GM18517 (cell line): Measurements from ENCODE around the gene LUC7L.
"Not testable (repeated sequence)": the region's sequence is repeated elsewhere in the genome, so short reads cannot be mapped to it uniquely, and the experiment has no call there.

Experiments used
- ATAC-seq: cut with Tn5 transposase; IDR thresholded peaks from one replicate; pipeline ENCODE4 v1.9.1; 2021; ENCODE audit warnings: mild to moderate bottlenecking, moderate library complexity; ENCODE audit not compliant: unreplicated experiment

The LUC7L gene

DNA sequence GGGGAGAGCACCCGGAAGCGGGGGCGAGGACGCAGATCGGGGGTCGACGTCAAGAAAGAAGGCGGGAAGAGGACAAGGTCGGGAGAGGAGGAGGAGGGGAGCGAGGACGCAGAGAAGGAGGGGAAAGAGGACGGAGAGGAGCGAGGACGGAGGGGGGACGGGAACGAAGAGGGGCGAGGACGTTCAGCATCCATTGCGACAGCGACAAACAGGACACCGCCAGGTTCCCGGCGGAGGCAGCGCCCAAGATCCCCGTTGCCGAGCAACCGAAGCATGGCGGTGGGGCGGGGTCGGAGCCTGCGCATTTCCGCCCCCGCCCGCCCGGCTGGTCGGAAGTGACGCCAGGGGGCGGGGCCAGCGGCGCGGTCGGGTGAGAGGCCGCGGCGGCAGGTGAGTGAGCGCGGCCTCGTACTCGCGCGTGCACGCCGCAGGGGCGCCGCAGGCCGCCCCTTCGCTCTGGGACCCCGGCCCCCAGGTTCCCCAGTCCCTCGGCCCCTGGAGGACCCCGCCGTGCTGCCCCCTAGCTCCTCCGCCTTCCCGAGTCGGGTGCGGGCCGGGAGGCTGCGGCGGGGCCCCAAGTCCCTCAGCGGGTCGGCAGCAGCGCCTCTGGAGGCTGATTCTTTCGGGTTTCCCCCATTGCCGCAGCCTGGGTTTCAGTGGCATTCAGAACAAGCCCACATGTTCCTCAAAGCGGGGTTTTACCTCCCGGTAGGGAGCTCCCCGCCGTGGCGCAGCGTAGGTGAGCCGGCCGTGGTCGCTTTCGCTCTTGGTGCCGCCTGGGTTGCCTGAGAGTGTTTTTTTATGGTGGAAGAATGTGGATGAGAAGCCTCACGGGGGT lies 5.4 kb upstream of the LUC7L start, which contains the start of gene FAM234A:
Gene FAM234A (plus strand): TSS at position 354 of the 838 bp plus-strand sequence. CDS start 19,593 bp downstream, outside the sequence.
- ATAC-seq: peak; percentile 85

DNA sequence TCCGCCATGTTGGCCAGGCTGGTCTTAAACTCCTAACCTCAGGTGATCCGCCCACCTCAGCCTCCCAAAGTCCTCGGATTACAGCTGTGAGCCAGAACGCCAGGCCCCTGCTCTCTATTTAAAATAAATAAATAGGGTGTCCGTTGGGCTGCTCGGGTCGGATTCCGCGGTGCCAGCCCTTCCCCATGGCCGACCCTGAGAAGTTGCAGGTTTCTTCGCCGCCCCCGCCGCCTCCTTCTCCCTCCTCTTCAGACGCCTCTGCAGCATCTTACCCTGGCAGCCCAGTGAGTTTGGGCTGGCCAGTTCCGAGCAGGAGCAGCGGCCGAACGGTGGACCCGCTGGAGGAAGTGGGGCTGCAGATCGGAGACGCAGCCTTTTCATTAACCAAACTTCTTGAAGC lies 1.7 kb upstream of the LUC7L start:
- no peak for ATAC-seq

GRCh38 chr16:230351-230750 lies 1.1 kb upstream of the LUC7L start:
- ATAC-seq: not testable (repeated sequence)

GRCh38 chr16:229731-230281 lies 557 bp upstream of the LUC7L start:
- no peak for ATAC-seq

GRCh38 chr16:228151-228851 lies 948 bp downstream of the LUC7L start:
- ATAC-seq: no peak

GRCh38 chr16:220021-220420 lies 9.2 kb downstream of the LUC7L start:
- ATAC-seq: no peak

GRCh38 chr16:212999-213398 lies 16.2 kb downstream of the LUC7L start:
- no peak for ATAC-seq

DNA sequence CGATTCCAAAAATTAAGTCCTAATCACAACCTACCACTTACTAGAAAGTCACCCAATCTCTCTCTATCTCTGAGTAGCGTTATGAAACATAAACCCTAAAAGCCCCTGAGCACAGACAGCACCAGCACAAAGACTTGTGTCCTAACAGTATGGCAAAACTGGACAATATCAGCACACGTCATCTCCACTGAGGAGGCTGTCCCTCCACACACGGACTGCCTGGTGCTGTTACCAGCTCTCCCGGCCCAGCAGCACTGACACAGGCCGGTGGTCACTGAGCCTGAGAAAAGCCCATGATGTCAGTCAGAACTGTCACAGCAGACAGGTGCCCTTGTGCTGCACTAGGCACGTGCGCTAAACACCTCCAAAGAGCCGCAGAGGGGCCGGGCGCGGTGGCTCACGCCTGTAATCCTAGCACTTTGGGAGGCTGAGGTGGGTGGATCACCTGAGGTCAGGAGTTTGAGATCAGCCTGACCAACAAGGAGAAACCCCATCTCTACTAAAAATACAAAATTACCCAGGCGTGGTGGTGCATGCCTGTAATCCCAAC lies 17.5 kb downstream of the LUC7L start:
- ATAC-seq: not testable (repeated sequence)

- ATAC-seq: not testable (repeated sequence)
Observed at GRCh38 chr16:209359-209758, 19.9 kb downstream of the LUC7L start.

DNA sequence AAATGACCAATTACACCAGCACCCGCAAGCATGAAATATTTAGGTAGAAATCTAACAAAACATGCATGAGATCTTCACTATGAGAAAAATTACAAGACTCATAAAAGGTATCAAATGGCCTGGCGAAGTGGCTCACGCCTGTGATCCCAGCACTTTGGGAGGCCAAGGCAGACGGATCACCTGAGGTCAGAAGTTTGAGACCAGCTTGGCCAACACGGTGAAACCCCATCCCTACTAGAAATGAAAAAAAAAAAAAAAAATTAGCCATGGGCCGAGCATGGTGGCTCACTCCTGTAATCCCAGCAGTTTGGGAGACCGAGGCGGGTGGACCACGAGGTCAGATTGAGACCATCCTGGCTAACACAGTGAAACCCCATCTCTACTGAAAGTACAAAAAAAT lies 25.2 kb downstream of the LUC7L start:
- ATAC-seq: not testable (repeated sequence)

DNA sequence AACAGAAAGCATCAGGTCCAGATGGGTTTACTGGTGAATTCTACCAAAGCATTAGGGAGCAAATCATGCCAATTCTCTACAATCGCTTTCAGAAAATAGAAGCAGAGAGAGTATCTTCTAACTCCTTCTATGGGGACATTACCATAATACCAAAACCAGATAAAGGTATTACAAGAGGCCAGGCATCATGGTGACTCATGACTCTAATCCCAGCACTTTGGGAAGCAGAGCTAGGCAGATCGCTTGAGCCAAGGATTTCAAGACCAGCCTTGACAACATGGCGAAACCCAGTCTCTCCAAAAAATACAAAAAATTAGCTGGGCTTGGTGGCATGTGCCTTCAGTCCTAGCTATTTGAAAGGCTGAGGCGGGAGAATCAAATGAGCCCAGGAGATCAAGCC lies 26.0 kb downstream of the LUC7L start:
- no peak for ATAC-seq

- no peak for ATAC-seq
Observed at GRCh38 chr16:200388-200787, 28.9 kb downstream of the LUC7L start.

DNA sequence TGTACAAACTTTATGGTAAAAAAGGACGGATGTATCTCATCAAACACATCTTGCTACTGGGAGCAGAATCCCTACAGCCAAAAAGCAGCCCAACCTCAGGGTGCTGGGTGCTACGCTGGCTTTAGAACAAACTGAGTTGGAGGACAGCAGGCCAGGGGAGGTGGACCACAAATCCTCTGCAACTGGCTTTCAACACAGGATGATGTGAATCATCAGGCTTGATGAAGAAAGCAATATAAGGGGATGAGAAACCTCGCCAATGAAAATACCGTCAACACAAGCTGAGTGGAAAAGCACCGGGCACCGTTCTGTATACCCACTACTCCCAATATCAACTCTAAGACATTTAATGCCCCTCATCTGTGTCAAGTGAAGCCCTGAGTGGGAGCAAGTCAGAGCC lies 34.7 kb downstream of the LUC7L start:
- no peak for ATAC-seq

- no peak for ATAC-seq
Observed at GRCh38 chr16:193441-193840, 35.8 kb downstream of the LUC7L start.

- no peak for ATAC-seq
Observed at GRCh38 chr16:192686-193085, 36.6 kb downstream of the LUC7L start.

- ATAC-seq: no peak
Observed at GRCh38 chr16:191831-192230, 37.4 kb downstream of the LUC7L start.

DNA sequence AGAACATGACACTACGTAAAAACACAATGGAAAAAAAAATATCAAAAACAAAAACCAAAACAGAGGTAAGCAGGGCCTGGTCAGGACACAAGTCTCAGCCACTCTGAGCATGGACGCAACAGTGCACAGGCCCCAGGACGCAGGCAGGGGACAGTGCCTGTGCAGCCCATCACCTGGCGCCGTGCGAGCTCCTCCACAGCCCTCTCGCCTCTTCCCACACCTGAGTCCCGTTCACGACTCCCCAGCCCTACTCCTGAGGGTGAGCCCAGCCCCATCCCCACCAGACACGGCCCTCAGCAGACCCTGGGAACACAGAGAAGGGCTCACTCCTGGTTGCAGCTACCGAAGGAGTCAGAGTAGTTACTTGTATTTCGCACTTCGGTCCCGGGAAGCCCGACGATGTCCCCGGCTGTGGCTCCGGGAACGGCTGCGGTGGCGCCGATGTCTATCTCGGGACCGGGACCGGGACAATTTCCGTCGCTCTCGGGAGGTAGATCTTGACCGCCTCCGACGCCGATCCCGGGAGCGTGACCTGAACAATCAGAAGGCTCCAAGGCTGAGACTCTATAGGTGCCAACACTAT lies 39.6 kb downstream of the LUC7L start:
- ATAC-seq: no peak

DNA sequence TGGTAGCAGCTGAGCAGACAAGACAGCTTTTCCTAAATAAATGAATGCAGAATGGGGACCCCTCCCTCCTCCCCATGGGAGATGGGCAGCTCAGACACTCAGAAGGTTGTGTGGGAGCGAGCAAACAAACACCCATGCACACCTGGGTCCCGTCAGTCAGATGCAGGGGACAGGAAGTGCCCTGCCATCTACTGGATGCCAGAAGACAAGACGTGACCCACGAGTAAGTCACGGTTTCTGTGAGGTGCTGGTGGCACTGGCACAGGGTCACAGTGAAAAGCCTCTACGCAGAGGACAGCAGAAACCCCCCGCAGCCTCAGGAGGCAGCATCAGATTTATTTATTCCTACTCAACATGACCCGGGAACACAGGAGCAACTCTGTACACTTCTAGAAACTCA lies 40.6 kb downstream of the LUC7L start:
- no peak for ATAC-seq

DNA sequence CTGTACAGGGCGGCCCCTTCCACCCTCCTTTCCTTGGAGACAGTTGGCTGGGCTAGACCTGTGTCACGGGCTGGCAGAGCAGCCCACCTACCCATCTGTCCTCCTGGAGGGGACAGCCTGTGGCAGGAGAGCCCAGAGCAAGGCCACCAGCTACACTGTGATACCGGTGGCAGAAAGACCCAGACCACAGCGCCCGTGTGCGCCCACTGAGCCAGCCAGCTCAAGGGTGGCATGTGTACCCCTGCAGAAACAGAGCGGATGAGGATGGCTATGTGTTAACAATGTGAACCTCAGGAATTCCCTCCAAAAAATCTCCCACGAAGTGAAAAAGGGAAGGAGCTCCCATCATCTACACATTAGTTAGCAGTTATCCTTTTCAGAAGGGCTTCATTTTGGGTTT lies 41.9 kb downstream of the LUC7L start:
- ATAC-seq: no peak

GRCh38 chr16:185691-186090 lies 43.6 kb downstream of the LUC7L start:
- no peak for ATAC-seq

DNA sequence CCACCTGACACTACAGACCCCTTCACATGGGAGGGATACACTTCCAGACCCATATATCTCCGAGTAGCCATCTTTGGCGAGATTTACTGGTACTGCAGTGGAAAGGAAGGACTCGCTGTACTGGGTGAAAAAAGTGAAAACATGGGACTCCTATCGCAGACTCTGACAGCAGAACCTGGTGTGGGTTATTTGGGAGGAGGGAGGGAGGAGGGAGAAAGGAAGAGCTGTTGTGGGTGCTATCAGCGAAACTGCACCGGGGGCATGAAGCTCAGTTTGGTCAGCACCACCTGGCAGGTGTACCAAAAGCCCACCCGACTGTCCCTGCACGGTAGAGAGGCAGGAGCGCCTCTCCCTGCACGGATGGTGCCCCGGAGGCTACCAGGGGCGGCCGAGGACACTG lies 44.0 kb downstream of the LUC7L start:
- ATAC-seq: no peak
